Upper lobe of left lung (tissue), 4 donors: Measurements from ENCODE around the gene INSRR.

Experiments
- CTCF ChIP-seq, 6 experiments: fragments of 450-650 bp in 4 of 6; fragments of 200-600 bp in 2 of 6; sonication (generic) in 2 of 6; IDR thresholded peaks; one replicate each; pipeline ENCODE4 v1.5.1; 2016 to 2019; ENCODE audit warnings: antibody characterized with exemption in 6 of 6
- POLR2A ChIP-seq, 4 donors: fragments of 450-650 bp; IDR thresholded peaks; one replicate each; pipeline ENCODE4 v1.5.1; 2016 to 2017; ENCODE audit warnings: antibody characterized with exemption in 4 of 4, mild to moderate bottlenecking in 2 of 4
- POLR2AphosphoS5 ChIP-seq, 2 donors: sonication (generic); formaldehyde crosslinking; IDR thresholded peaks; one replicate each; pipeline ENCODE4 v1.5.1; 2017; ENCODE audit warnings: antibody characterized with exemption in 2 of 2

DNA sequence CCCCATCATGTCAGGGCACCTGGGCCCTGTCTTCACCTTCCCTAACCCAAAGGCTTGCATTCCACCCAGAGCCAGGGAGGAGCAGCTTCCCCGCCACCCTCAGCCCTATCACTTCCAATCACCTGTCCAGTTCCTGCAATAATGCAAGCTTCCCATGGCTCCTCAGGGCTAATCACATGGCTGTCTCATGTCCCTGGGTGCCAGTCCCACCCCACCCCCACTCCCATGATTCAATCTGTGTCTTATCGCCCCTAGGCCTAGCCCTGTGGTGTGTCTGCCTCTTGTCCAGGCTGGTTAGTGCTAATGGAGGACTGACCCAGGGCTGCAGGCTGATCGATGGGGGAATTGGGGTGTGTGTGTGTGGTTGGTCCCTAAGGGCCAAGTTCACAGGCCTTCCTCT lies 23.6 kb upstream of the INSRR start:
- TF ChIP-seq CTCF (IDR thresholded peaks at IDR 0.05): no peak
- no peak for TF ChIP-seq POLR2A (IDR thresholded peaks at IDR 0.05)
- TF ChIP-seq POLR2AphosphoS5 (IDR thresholded peaks at IDR 0.05): no peak
